HEK293T (cell line): ENCODE results near the gene PNPLA8.

ENCODE experiments used
- BHLHE40 ChIP-seq: fragments of 450-650 bp; IDR thresholded peaks from 2 replicates; pipeline ENCODE4 v1.6.1; 2016; ENCODE audit warnings: mild to moderate bottlenecking, moderate library complexity, borderline replicate concordance
- CTBP1 ChIP-seq: fragments of 450-650 bp; IDR thresholded peaks from 2 replicates; pipeline ENCODE4 v1.6.1; 2016; ENCODE audit warnings: borderline replicate concordance
- ELF4 ChIP-seq: fragments of 450-650 bp; IDR thresholded peaks from 2 replicates; pipeline ENCODE4 v1.6.1; 2017; ENCODE audit warnings: antibody characterized with exemption
- FOXA1 ChIP-seq: fragments of 450-650 bp; IDR thresholded peaks from 2 replicates; pipeline ENCODE4 v1.6.1; 2016; ENCODE audit warnings: mild to moderate bottlenecking
- FOXK2 ChIP-seq: fragments of 450-650 bp; IDR thresholded peaks from 2 replicates; pipeline ENCODE4 v1.6.1; 2016; ENCODE audit warnings: mild to moderate bottlenecking
- FOXM1 ChIP-seq: fragments of 450-650 bp; IDR thresholded peaks from 2 replicates; pipeline ENCODE4 v1.6.1; 2017; ENCODE audit warnings: mild to moderate bottlenecking, borderline replicate concordance
- HDGF ChIP-seq: fragments of 450-650 bp; IDR thresholded peaks from 2 replicates; pipeline ENCODE4 v1.6.1; 2017; ENCODE audit warnings: antibody characterized with exemption, borderline replicate concordance
- L3MBTL2 ChIP-seq: fragments of 450-650 bp; conservative IDR thresholded peaks from 2 replicates; pipeline ENCODE4 v1.6.1; 2016; ENCODE audit warnings: mild to moderate bottlenecking
- LEF1 ChIP-seq: fragments of 450-650 bp; IDR thresholded peaks from 2 replicates; pipeline ENCODE4 v1.6.1; 2017; ENCODE audit warnings: mild to moderate bottlenecking, borderline replicate concordance
- NFRKB ChIP-seq: fragments of 450-650 bp; IDR thresholded peaks from 2 replicates; pipeline ENCODE4 v1.6.1; 2016; ENCODE audit warnings: mild to moderate bottlenecking, moderate library complexity
- PKNOX1 ChIP-seq: fragments of 450-650 bp; IDR thresholded peaks from 2 replicates; pipeline ENCODE4 v1.6.1; 2016
- SP1 ChIP-seq: fragments of 450-650 bp; IDR thresholded peaks from 2 replicates; pipeline ENCODE4 v1.6.1; 2017
- SUZ12 ChIP-seq: fragments of 450-650 bp; IDR thresholded peaks from 2 replicates; pipeline ENCODE4 v1.6.1; 2016; ENCODE audit warnings: mild to moderate bottlenecking
- TARDBP ChIP-seq: fragments of 450-650 bp; IDR thresholded peaks from 2 replicates; pipeline ENCODE4 v1.6.1; 2016

DNA sequence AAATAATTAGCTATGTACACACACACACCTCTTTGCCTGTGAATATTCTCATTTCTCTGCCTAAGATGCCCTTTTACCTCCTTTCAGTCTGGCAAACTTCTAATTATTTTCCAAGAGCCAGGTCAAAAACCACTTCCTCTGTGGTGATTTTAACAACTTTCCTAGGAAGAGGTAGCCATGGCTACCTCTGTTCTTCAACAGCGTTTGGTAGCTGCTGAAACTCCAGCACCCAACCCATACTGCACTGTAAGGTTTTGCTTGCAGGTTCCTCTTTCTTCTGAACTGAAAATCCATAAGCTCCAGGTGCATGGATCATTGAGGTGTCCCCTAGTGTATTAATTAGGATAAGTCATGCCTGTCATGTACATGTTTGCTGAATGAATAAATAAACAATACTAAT, 95.3 kb downstream of the PNPLA8 start:
- TF ChIP-seq PKNOX1, result no peak
- TF ChIP-seq FOXM1, result no peak
- no peak for TF ChIP-seq SP1
- TF ChIP-seq BHLHE40, result no peak
- no peak for TF ChIP-seq SUZ12
- TF ChIP-seq HDGF, result no peak
- TF ChIP-seq FOXA1, result no peak
- TF ChIP-seq LEF1, result no peak
- TF ChIP-seq TARDBP, result no peak
- TF ChIP-seq ELF4, result no peak
- TF ChIP-seq L3MBTL2, result no peak
- TF ChIP-seq NFRKB, result no peak
- no peak for TF ChIP-seq CTBP1
- TF ChIP-seq FOXK2, result no peak
